NCI-H2227 (cell line): Measurements from ENCODE around the gene SHC2.
"Not testable (repeated sequence)": the region's sequence is repeated elsewhere in the genome, so short reads cannot be mapped to it uniquely, and the experiment has no call there.

Experiments used
- DNase-seq: peaks from one replicate; lab custom pipeline; 2025; ENCODE audit not compliant: unreplicated experiment; lab: John Stamatoyannopoulos, UW

Gene SHC2

DNA sequence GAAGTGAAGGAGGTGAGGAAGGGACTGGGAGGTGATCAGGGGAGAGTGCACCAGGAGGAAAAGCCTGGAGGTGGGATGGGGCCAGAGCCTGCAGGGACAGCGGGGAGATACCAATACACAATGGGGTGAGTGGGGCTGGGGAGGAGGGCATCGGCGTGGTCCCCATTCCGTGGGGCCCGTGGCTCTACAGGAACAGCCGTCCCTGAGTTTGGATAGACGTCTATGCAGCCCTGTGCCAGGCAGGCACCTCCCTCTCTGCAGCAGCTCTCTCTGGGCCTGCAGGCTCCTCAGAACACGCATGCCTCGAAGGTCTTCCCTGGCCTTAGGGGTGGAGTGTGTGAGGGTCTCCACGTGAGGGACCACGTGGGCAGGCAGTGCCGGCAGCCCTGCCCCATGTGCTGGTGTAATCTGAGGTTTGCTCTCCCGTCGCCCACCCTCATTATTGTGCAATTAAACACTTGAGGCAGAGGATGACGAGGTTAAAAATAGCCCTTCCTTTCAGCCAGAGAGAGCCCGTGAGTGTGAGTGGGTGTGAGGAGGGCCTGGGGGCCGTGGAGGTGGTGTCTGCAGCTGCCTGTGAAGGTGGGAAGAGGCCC lies 68.4 kb downstream of the SHC2 start:
- no peak for DNase-seq

GRCh38 chr19:391726-392374 lies 69.0 kb downstream of the SHC2 start:
- DNase-seq = no peak

- no peak for DNase-seq
Observed at GRCh38 chr19:391207-391557, 69.7 kb downstream of the SHC2 start.

DNA sequence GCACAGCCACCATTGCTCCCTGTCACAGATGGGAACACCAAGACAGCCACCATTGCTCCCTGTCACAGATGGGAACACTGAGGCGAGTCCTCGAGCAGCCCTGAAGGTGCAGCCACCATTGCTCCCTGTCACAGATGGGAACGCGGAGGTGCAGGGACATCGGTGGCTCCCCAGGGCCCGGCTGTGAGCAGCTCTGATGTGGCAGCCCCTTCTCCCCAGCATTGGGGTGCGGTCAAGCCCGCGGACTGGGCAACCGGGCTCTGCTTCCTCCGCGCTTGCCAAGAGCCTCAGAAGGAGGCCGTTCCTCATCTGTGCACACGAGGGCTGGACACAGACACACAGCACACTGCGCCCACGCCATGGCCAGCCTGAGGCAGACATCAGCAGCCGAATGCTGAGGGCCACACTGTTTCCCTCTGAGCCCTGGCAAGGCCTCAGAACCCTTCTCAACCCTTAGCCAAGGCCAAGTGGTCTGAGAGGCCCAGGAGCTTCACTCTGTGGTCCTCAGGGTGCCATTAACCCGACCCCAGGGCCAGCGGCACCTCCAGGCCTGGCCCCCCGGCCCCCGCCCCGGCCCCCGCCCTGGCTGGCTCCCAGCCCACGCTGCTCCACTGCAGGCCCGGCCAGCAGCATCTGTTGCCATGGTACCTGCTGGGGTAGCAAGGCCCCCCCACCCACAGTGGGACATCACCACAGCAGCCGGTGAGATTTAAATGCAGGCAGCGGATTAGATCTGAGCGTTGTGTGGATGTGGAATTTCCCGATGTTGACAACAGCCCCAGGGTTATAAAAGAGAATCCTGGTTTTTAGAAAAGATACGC lies 70.2 kb downstream of the SHC2 start:
- DNase-seq = no peak

- no peak for DNase-seq
Observed at GRCh38 chr19:389935-390289, 70.9 kb downstream of the SHC2 start.

GRCh38 chr19:389255-389934 lies 71.4 kb downstream of the SHC2 start:
- no peak for DNase-seq

- no peak for DNase-seq
Observed at GRCh38 chr19:388691-389090, 72.1 kb downstream of the SHC2 start.

DNA sequence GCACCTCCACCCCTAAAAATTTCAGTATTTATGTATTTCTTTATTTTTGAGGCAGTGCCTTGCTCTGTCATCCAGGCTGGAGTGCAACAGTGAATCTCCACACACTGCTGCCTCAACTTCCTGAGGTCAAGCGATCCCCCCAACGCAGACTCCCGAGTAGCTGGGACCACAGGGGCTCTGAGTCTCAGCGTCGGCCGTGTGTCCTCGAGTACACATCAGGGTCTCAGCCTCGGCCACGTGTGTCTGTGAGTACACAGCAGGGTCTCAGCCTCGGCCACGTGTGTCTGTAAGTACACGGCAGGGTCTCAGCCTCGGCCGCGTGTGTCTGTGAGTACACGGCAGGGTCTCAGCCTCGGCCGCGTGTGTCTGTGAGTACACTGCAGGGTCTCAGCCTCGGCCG lies 73.1 kb downstream of the SHC2 start:
- no peak for DNase-seq

DNA sequence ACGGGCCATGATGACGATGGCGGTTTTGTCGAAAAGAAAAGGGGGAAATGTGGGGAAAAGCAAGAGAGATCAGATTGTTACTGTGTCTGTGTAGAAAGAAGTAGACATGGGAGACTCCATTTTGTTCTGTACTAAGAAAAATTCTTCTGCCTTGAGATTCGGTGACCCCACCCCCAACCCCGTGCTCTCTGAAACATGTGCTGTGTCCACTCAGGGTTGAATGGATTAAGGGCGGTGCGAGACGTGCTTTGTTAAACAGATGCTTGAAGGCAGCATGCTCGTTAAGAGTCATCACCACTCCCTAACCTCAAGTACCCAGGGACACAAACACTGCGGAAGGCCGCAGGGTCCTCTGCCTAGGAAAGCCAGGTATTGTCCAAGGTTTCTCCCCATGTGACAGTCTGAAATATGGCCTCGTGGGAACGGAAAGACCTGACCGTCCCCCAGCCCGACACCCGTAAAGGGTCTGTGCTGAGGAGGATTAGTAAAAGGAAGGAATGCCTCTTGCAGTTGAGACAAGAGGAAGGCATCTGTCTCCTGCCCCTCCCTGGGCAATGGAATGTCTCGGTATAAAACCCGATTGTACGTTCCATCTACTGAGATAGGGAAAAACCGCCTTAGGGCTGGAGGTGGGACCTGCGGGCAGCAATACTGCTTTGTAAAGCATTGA lies 74.1 kb downstream of the SHC2 start:
- DNase-seq = not testable (repeated sequence)

DNA sequence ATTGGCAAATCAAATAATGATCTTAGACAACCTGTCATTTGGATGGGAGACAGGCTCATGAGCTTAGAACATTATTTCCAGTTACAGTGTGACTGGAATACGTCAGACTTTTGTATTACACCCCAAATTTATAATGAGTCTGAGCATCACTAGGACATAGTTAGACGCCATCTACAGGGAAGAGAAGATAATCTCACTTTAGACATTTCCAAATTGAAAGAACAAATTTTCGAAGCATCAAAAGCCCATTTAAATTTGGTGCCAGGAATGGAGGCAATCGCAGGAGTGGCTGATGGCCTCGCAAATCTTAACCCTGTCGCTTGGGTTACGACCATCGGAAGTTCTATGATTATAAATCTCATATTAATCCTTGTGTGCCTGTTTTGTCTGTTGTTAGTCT lies 74.6 kb downstream of the SHC2 start:
- not testable (repeated sequence) for DNase-seq

DNA sequence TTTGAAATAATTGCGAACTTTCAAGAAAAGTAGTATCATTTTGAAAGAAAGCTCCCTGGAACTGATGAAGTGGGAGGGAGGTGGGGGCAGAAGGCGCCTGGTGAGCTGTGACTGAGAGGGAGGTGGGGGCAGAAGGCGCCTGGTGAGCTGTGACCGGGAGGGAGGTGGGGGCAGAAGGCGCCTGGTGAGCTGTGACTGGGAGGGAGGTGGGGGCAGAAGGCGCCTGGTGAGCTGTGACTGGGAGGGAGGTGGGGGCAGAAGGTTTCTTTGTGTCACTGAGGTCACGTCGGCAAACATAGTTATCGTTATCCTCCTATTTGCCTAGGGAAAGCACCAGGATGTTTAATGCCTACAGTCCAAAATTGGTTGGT lies 76.0 kb downstream of the SHC2 start:
- DNase-seq = no peak

- DNase-seq = no peak
Observed at GRCh38 chr19:383922-384798, 76.7 kb downstream of the SHC2 start.

DNA sequence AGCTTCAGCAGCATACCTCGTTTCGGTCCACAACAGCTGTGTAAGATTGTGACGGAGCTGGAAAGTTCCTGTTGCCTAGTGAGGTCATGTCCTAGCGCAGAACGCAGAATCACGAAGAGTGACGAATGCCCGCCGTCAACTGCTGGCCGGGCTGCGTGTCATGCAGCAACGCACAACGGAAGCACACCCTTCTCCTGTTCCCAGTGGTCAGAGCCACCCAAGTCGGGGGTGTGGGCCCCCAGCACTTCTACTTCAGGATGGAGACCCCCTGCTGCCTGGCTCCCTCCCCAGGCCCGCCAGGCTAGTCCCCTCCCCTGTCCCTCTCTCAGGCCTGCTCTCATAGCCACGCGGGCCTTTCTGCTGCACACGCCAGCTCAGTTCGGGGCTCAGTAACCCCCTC lies 77.8 kb downstream of the SHC2 start:
- no peak for DNase-seq

DNA sequence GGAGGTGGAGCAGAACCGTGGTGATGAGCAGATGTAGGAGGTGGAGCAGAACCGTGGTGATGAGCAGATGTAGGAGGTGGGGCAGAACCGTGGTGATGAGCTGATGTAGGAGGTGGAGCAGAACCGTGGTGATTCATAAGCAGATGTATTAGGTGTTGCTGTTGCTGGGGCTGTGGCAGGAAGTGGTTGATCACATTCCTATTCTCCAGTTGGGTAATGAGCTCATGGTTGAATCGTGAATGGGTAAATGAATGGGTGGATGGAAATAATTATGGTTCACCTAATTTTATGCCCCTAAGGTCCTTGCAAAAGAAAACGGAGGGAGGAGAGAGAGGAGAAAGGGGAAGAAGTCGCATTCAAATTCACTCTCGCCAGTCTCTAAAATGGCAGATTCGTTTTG lies 78.3 kb downstream of the SHC2 start:
- DNase-seq = not testable (repeated sequence)

DNA sequence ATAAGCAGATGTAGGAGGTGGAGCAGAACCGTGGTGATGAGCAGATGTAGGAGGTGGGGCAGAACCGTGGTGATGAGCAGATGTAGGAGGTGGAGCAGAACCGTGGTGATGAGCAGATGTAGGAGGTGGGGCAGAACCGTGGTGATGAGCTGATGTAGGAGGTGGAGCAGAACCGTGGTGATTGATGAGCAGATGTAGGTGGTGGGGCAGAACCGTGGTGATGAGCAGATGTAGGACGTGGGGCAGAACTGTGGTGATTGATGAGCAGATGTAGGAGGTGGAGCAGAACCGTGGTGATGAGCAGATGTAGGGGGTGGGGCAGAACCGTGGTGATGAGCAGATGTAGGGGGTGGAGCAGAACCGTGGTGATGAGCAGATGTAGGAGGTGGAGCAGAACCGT lies 78.9 kb downstream of the SHC2 start:
- not testable (repeated sequence) for DNase-seq

DNA sequence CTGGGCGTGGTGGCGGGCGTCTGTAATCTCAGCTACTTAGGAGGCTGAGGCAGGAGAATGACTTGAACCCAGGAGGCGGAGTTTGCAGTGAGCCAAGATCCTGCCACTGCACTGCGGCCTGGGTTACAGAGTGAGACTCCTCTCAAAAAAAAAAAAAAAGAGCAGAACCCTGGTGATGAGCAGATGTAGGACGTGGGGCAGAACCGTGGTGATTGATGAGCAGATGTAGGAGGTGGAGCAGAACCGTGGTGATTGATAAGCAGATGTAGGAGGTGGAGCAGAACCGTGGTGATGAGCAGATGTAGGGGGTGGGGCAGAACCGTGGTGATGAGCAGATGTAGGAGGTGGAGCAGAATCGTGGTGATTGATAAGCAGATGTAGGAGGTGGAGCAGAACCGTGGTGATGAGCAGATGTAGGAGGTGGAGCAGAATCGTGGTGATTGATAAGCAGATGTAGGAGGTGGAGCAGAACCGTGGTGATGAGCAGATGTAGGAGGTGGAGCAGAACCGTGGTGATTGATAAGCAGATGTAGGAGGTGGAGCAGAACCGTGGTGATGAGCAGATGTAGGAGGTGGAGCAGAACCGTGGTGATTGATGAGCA lies 80.1 kb downstream of the SHC2 start:
- DNase-seq = not testable (repeated sequence)

- no peak for DNase-seq
Observed at GRCh38 chr19:379796-380195, 81.0 kb downstream of the SHC2 start.

DNA sequence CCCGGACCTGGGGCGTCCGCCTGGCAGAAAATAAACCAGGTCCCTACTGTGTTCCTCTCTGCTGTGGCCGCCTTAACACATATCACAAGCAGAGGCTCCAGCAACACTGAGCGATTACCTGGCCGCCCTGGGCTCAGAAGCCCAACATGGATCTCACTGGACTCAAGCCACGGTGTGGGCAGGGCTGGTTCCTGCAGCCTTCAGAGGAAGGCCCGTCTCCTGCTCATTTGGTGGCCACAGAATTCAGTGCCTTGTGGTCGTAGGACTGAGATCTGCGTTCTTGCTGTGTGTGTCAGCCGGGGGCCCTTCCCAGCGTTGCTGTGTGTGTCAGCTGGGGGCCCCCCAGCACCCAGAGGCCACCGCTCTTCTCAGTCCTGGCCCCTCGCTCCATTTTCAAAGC lies 82.1 kb downstream of the SHC2 start:
- DNase-seq = no peak

GRCh38 chr19:377801-378581 lies 82.8 kb downstream of the SHC2 start:
- DNase-seq = no peak
